H1 (cell line): Measurements from ENCODE around the gene CDADC1. TPM values are rescaled to one million over a fixed set of nuclear protein-coding genes. Genes with fewer than 3 reads are reported as not detected.

Experiments used
- CTCF ChIA-PET: fragments of 300-600 bp; sonication (Branson Sonifier 250); formaldehyde crosslinking; loops from one replicate; lab custom pipeline; 2021; ENCODE audit not compliant: partially characterized antibody; lab: Charles Lee
- POLR2A ChIA-PET: fragments of 300-600 bp; sonication (Branson Sonifier 250); formaldehyde crosslinking; loops from one replicate; lab custom pipeline; 2021; ENCODE audit warnings: inconsistent platforms; ENCODE audit not compliant: partially characterized antibody; lab: Charles Lee
- DNase-seq, 2 experiments: peaks; one replicate each; pipeline versions ENCODE4 v3.0.0 to v3.0.0-alpha.2; 2010 to 2022; ENCODE audit warnings: low spot score in 2 of 2, low read depth in 1 of 2, mixed read lengths in 1 of 2
- FAIRE-seq: peaks from 2 replicates; lab custom pipeline; 2011; peaks lifted over from hg19 to GRCh38; lab: Jason Lieb, UNC
- H2AFZ ChIP-seq: 2 replicates; pipeline ENCODE4 v1.8.1; 2012; ENCODE audit warnings: low read length, inconsistent platforms
- H2AK5ac ChIP-seq: 2 replicates; pipeline ENCODE4 v1.6.1; 2013; ENCODE audit warnings: low read depth, low read length
- H2BK120ac ChIP-seq: replicated peaks from 2 replicates; pipeline ENCODE3; 2013; ENCODE audit warnings: low read depth, low read length, inconsistent platforms
- H2BK12ac ChIP-seq: 2 replicates; pipeline ENCODE4 v1.6.1; 2013; ENCODE audit warnings: low read depth, low read length
- H2BK15ac ChIP-seq: 2 replicates; pipeline ENCODE4 v1.6.1; 2013; ENCODE audit warnings: low read length
- H2BK20ac ChIP-seq: 2 replicates; pipeline ENCODE4 v1.6.1; 2013; ENCODE audit warnings: low read length
- H2BK5ac ChIP-seq: 2 replicates; pipeline ENCODE4 v1.6.1; 2013; ENCODE audit warnings: low read depth, low read length
- H3K14ac ChIP-seq: 2 replicates; pipeline ENCODE4 v1.6.1; 2013; ENCODE audit warnings: inconsistent platforms; ENCODE audit not compliant: insufficient read length
- H3K18ac ChIP-seq: 2 replicates; pipeline ENCODE4 v1.6.1; 2013; ENCODE audit warnings: low read length; ENCODE audit errors: extremely low read depth
- H3K23ac ChIP-seq: 2 replicates; pipeline ENCODE4 v1.6.1; 2013; ENCODE audit warnings: inconsistent platforms; ENCODE audit not compliant: insufficient read length
- H3K23me2 ChIP-seq: 2 replicates; pipeline ENCODE4 v1.6.1; 2013; ENCODE audit warnings: low read depth, low read length
- H3K27ac ChIP-seq: 2 replicates; pipeline ENCODE4 v1.6.1; 2011; ENCODE audit warnings: low read depth, low read length, inconsistent platforms
- H3K27me3 ChIP-seq, 4 experiments: replicated peaks in 1 of 4; 1 replicate in 1 of 4; 2 replicates in 3 of 4; pipeline versions ENCODE4 v1.6.1 to v1.8.1; 2011 to 2013; ENCODE audit warnings: low read length in 3 of 4, mild to moderate bottlenecking in 3 of 4, inconsistent platforms in 2 of 4, mixed read lengths in 2 of 4, moderate library complexity in 1 of 4; ENCODE audit not compliant: control insufficient read depth in 3 of 4, insufficient read depth in 3 of 4; ENCODE audit errors: extremely low read depth in 1 of 4
- H3K36me3 ChIP-seq, 4 experiments: 2 replicates each; pipeline versions ENCODE4 v1.6.1 to v1.8.1; 2011 to 2013; ENCODE audit warnings: mild to moderate bottlenecking in 4 of 4, low read length in 3 of 4, moderate library complexity in 2 of 4, control low read depth in 1 of 4, inconsistent platforms in 1 of 4; ENCODE audit not compliant: insufficient read depth in 4 of 4, control insufficient read depth in 2 of 4
- H3K4ac ChIP-seq: replicated peaks from 2 replicates; pipeline ENCODE3; 2013; ENCODE audit warnings: low read length, low read depth, mixed read lengths, inconsistent platforms; ENCODE audit not compliant: insufficient read length
- H3K4me1 ChIP-seq, 4 experiments: replicated peaks in 1 of 4; 1 replicate in 1 of 4; 2 replicates in 3 of 4; pipeline versions ENCODE4 v1.6.1 to v1.8.1; 2011 to 2013; ENCODE audit warnings: low read length in 3 of 4, inconsistent platforms in 2 of 4, mixed read lengths in 1 of 4; ENCODE audit not compliant: insufficient read depth in 4 of 4, control insufficient read depth in 3 of 4
- H3K4me2 ChIP-seq, 2 experiments: 2 replicates each; pipeline versions ENCODE4 v1.6.1 to v1.8.1; 2011 to 2013; ENCODE audit warnings: low read depth in 2 of 2, low read length in 2 of 2, control low read depth in 1 of 2, inconsistent platforms in 1 of 2, mild to moderate bottlenecking in 1 of 2; ENCODE audit not compliant: insufficient read depth in 1 of 2
- H3K4me3 ChIP-seq, 4 experiments: fragments of 200-600, 300-600 bp in 1 of 4; sonication (generic), shearing (Covaris generic), sonication (Bioruptor Twin) in 1 of 4; 2 replicates each; pipeline versions ENCODE4 v1.5.1 to v1.8.1; 2011 to 2016; ENCODE audit warnings: low read length in 4 of 4, low read depth in 3 of 4, control low read depth in 2 of 4, inconsistent platforms in 2 of 4, mild to moderate bottlenecking in 2 of 4, mixed read lengths in 1 of 4, moderate library complexity in 1 of 4; ENCODE audit not compliant: insufficient read depth in 2 of 4; ENCODE audit errors: extremely low read depth in 1 of 4
- H3K56ac ChIP-seq: replicated peaks from 2 replicates; pipeline ENCODE3; 2013; ENCODE audit warnings: low read depth, mild to moderate bottlenecking, mixed read lengths, low read length, inconsistent platforms; ENCODE audit not compliant: insufficient read length
- H3K79me1 ChIP-seq: 2 replicates; pipeline ENCODE4 v1.6.1; 2013; ENCODE audit warnings: low read depth, low read length, control low read depth
- H3K79me2 ChIP-seq, 2 experiments: 2 replicates each; pipeline versions ENCODE4 v1.6.1 to v1.8.1; 2012 to 2013; ENCODE audit warnings: low read length in 2 of 2, mild to moderate bottlenecking in 2 of 2, inconsistent platforms in 1 of 2; ENCODE audit not compliant: insufficient read depth in 2 of 2, control insufficient read depth in 1 of 2
- H3K9ac ChIP-seq, 4 experiments: replicated peaks in 1 of 4; 1 replicate in 1 of 4; 2 replicates in 3 of 4; pipeline versions ENCODE4 v1.6.1 to v1.8.1; 2011 to 2013; ENCODE audit warnings: low read depth in 3 of 4, low read length in 3 of 4, control low read depth in 2 of 4, mild to moderate bottlenecking in 2 of 4, moderate library complexity in 2 of 4, inconsistent platforms in 1 of 4; ENCODE audit errors: extremely low read depth in 1 of 4
- H3K9me3 ChIP-seq, 2 experiments: 2 replicates each; pipeline versions ENCODE4 v1.6.1 to v1.8.1; 2012 to 2013; ENCODE audit warnings: mild to moderate bottlenecking in 2 of 2, moderate library complexity in 2 of 2, control low read depth in 1 of 2, inconsistent platforms in 1 of 2, low read depth in 1 of 2, low read length in 1 of 2, mixed read lengths in 1 of 2; ENCODE audit not compliant: insufficient read depth in 2 of 2
- H4K20me1 ChIP-seq, 2 experiments: replicated peaks in 1 of 2; 2 replicates each; pipeline versions ENCODE3 to v1.8.1; 2011 to 2013; ENCODE audit warnings: inconsistent platforms in 2 of 2, low read length in 2 of 2, mild to moderate bottlenecking in 1 of 2; ENCODE audit not compliant: insufficient read depth in 2 of 2, control insufficient read depth in 1 of 2
- H4K5ac ChIP-seq: 2 replicates; pipeline ENCODE4 v1.6.1; 2013; ENCODE audit warnings: low read length, low read depth, mixed read lengths, inconsistent platforms; ENCODE audit not compliant: insufficient read length
- H4K8ac ChIP-seq: 2 replicates; pipeline ENCODE4 v1.8.0; 2013; ENCODE audit warnings: mild to moderate bottlenecking, moderate library complexity, low read length, inconsistent platforms; ENCODE audit not compliant: insufficient read depth; ENCODE audit errors: extremely low read depth
- H4K91ac ChIP-seq: replicated peaks from 2 replicates; pipeline ENCODE3; 2013; ENCODE audit warnings: low read length, mixed read lengths, inconsistent platforms; ENCODE audit not compliant: insufficient read length
- ATF2 ChIP-seq: IDR thresholded peaks from 2 replicates; pipeline ENCODE4 v1.6.1; 2012; ENCODE audit warnings: low read length, inconsistent platforms
- ATF3 ChIP-seq: IDR thresholded peaks from 2 replicates; pipeline ENCODE4 v1.6.1; 2011; ENCODE audit warnings: low read depth, mild to moderate bottlenecking, low read length; ENCODE audit not compliant: insufficient read depth
- BRCA1 ChIP-seq: IDR thresholded peaks from 2 replicates; pipeline ENCODE4 v1.6.1; 2012; ENCODE audit warnings: low read depth, low read length, improper control_type of control experiment
- CHD2 ChIP-seq: IDR thresholded peaks from 2 replicates; pipeline ENCODE4 v1.6.1; 2012; ENCODE audit warnings: low read length, improper control_type of control experiment
- CTBP2 ChIP-seq: IDR thresholded peaks from 2 replicates; pipeline ENCODE4 v1.7.0; 2011; ENCODE audit warnings: borderline replicate concordance, mild to moderate bottlenecking, moderate library complexity, mixed read lengths, low read length; ENCODE audit not compliant: insufficient read depth, insufficient read length
- RBBP5 ChIP-seq: IDR thresholded peaks from 2 replicates; pipeline ENCODE4 v1.7.1; 2012; ENCODE audit warnings: low read depth, mild to moderate bottlenecking, inconsistent platforms, low read length, moderate library complexity, borderline replicate concordance
- RXRA ChIP-seq: IDR thresholded peaks from 2 replicates; pipeline ENCODE4 v1.6.1; 2011; ENCODE audit warnings: low read depth, mild to moderate bottlenecking, low read length, moderate library complexity; ENCODE audit not compliant: insufficient read depth
- SP2 ChIP-seq: IDR thresholded peaks from 2 replicates; pipeline ENCODE4 v1.6.1; 2012; ENCODE audit warnings: mild to moderate bottlenecking, low read length, inconsistent platforms
- SUZ12 ChIP-seq: fragments of 200-600 bp; sonication (generic); IDR thresholded peaks from 2 replicates; pipeline ENCODE4 v1.6.1; 2012; ENCODE audit warnings: mild to moderate bottlenecking, inconsistent platforms, low read length, moderate library complexity, mixed read lengths
- TBP ChIP-seq: IDR thresholded peaks from 2 replicates; pipeline ENCODE4 v1.6.1; 2011; ENCODE audit warnings: low read depth, low read length, improper control_type of control experiment
- TEAD4 ChIP-seq: IDR thresholded peaks from 2 replicates; pipeline ENCODE4 v1.6.1; 2012; ENCODE audit warnings: low read depth, low read length, inconsistent platforms, mixed read lengths
- WGBS, 2 experiments: shearing (Covaris generic) in 1 of 2; methylation state at CpG; one replicate each; pipeline versions ENCODE4 v1.1.6 to v1.1.7; 2013 to 2015; ENCODE audit warnings: low lambda C conversion rate in 2 of 2, mixed read lengths in 2 of 2, inconsistent platforms in 1 of 2, low coverage in 1 of 2, missing lambda C conversion rate in 1 of 2; ENCODE audit not compliant: insufficient replicate concordance in 2 of 2, insufficient coverage in 1 of 2, insufficient read length in 1 of 2; ENCODE audit errors: extremely low coverage in 1 of 2, missing lambda C conversion rate in 1 of 2; 5-methylcytosine and 5-hydroxymethylcytosine counted together
- polyA plus RNA-seq, 7 experiments: library from polyadenylated mRNA; depleted of rRNA in 3 of 7; stranded (reverse) in 5 of 7; unstranded in 2 of 7; fragments of >200 nt in 5 of 7; fragments of 200-250 nt in 2 of 7; gene quantifications; 1 replicate in 5 of 7; 2 replicates in 1 of 7; 4 replicates in 1 of 7; pipeline versions ENCODE4 v1.2.1 to v1.2.3, GENCODE V29; 2011 to 2013; ENCODE audit warnings: missing spikeins in 2 of 7, mixed read lengths in 2 of 7
- total RNA-seq: library from RNA; stranded (reverse); fragmentation: NEBNext Ultra II Directional; extraction: Animal tissue kit (Norgen Biotek cat#: 25700); gene quantifications from 2 replicates; pipeline ENCODE4 v1.2.1, GENCODE V29; 2021

Gene CDADC1
- total and polyA plus RNA-seq, 2 of the 8 experiments (the other 6 are each of a cell fraction or from before 2014, with no cell fraction given), result 0.98 to 2.7 TPM

- no peaks in the 10 kb centered on the region for H4K20me1 ChIP-seq
- H3K4ac ChIP-seq, result no peak overlapping the region
- no peak overlapping the region for H2BK15ac ChIP-seq
- no peak overlapping the region for H3K18ac ChIP-seq
- no peak overlapping the region for H3K23ac ChIP-seq
- no peak overlapping the region; the same call in 1 of the 2 replicates for H4K8ac ChIP-seq
- FAIRE-seq (no peak), DNase-seq (no peak)
- peaks cover 2% of the 10 kb centered on the region; the same call in 1 of the 2 replicates for H3K23me2 ChIP-seq
- no peaks in the 10 kb centered on the region for H3K4me1 ChIP-seq
- H4K91ac ChIP-seq, result no peak overlapping the region
- H2AFZ ChIP-seq, result no peak overlapping the region
- H3K9me3 ChIP-seq, result no peaks in the 10 kb centered on the region
- H3K79me1 ChIP-seq, result no peaks in the 10 kb centered on the region
- H3K36me3 ChIP-seq, result no peaks in the 10 kb centered on the region
- no peak overlapping the region for H3K4me3 ChIP-seq
- H3K27ac ChIP-seq, result no peak overlapping the region
- POLR2A ChIA-PET, result no interaction called here
- H3K79me2 ChIP-seq, result no peaks in the 10 kb centered on the region
- no peak overlapping the region for H2BK120ac ChIP-seq
- CTCF ChIA-PET, result no interaction called here
- no peak overlapping the region for H2BK12ac ChIP-seq
- no peak overlapping the region for H3K4me2 ChIP-seq
- H3K56ac ChIP-seq, result no peak overlapping the region
- no peak overlapping the region for H4K5ac ChIP-seq
- no peak overlapping the region for H2BK5ac ChIP-seq
- H3K27me3 ChIP-seq, result no peaks in the 10 kb centered on the region
- no peak overlapping the region for H2BK20ac ChIP-seq
- no peak overlapping the region for H3K9ac ChIP-seq
- no peak overlapping the region for H3K14ac ChIP-seq
- no peak overlapping the region for H2AK5ac ChIP-seq
- WGBS, 2 experiments, result 90% methylated on average over 6 of the region's 6 CpGs; no CpG with 5 or more reads in 1 of the 2 experiments
- TF ChIP-seq CTBP2 (no peak), ATF2 (no peak), TBP (no peak), SUZ12 (no peak), BRCA1 (no peak), RXRA (no peak), ATF3 (no peak), TEAD4 (no peak), RBBP5 (no peak), SP2 (no peak), CHD2 (no peak)
Observed at GRCh38 chr13:49292742-49293486, 45.2 kb downstream of the CDADC1 start.
